ENCODE results near the gene TSTD2. TPM values are rescaled to one million over a fixed set of nuclear protein-coding genes. Genes with fewer than 3 reads are reported as not detected.

Gene TSTD2
- total RNA-seq, 4 donors from 2014 or later: 9.6 to 17.2 (median 12.7) TPM

- no peak for TF ChIP-seq CTCF (IDR thresholded peaks at IDR 0.05)
- no peak overlapping the region for H3K4me3 ChIP-seq
- no peak for DNase-seq (ENCODE audit: low spot score in 2 of 2)
- no peaks in the 10 kb centered on the region for H3K9me3 ChIP-seq
- peaks cover 92% of the 10 kb centered on the region for H3K36me3 ChIP-seq
- H3K4me1 ChIP-seq: no peaks in the 10 kb centered on the region
- no peaks in the 10 kb centered on the region for H3K27me3 ChIP-seq
- H3K27ac ChIP-seq: no peak overlapping the region
- WGBS: 96% methylated on average over 2 of the region's 2 CpGs
Measured at GRCh38 chr9:97660847-97661246, 27.7 kb upstream of the TSTD2 start.

- DNase-seq (ENCODE audit: low spot score in 2 of 2): no peak
- Histone ChIP-seq H3K4me3 (no peak overlapping the region), H3K27ac (no peak overlapping the region), H3K36me3 (peaks cover 91% of the 10 kb centered on the region), H3K27me3 (no peaks in the 10 kb centered on the region), H3K9me3 (no peaks in the 10 kb centered on the region), H3K4me1 (no peaks in the 10 kb centered on the region)
- TF ChIP-seq EP300 (IDR thresholded peaks at IDR 0.05) (no peak), POLR2A (IDR thresholded peaks at IDR 0.05) (no peak)
- WGBS: 76% methylated on average over 5 of the region's 5 CpGs
Measured at GRCh38 chr9:97660340-97660739, 27.2 kb upstream of the TSTD2 start.

GRCh38 chr9:97659771-97660170, 26.6 kb upstream of the TSTD2 start:
- Histone ChIP-seq H3K27me3 (no peaks in the 10 kb centered on the region), H3K9me3 (no peaks in the 10 kb centered on the region), H3K4me1 (no peaks in the 10 kb centered on the region), H3K27ac (no peak overlapping the region), H3K36me3 (peaks cover 91% of the 10 kb centered on the region), H3K4me3 (no peak overlapping the region)
- WGBS: 59% methylated on average over 3 of the region's 3 CpGs
- TF ChIP-seq POLR2AphosphoS5 (IDR thresholded peaks at IDR 0.05) (no peak), POLR2A (IDR thresholded peaks at IDR 0.05) (no peak), EP300 (IDR thresholded peaks at IDR 0.05) (no peak), CTCF (IDR thresholded peaks at IDR 0.05) (no peak)
- no peak for DNase-seq (ENCODE audit: low spot score in 2 of 2)

GRCh38 chr9:97658707-97659106, 25.5 kb upstream of the TSTD2 start:
- Histone ChIP-seq H3K4me3 (no peak overlapping the region), H3K9me3 (no peaks in the 10 kb centered on the region), H3K27me3 (no peaks in the 10 kb centered on the region), H3K27ac (no peak overlapping the region), H3K36me3 (peaks cover 89% of the 10 kb centered on the region), H3K4me1 (no peaks in the 10 kb centered on the region)
- TF ChIP-seq EP300 (IDR thresholded peaks at IDR 0.05): no peak
- TF ChIP-seq POLR2A (IDR thresholded peaks at IDR 0.05): no peak
- TF ChIP-seq POLR2AphosphoS5 (IDR thresholded peaks at IDR 0.05): no peak
- no peak for TF ChIP-seq CTCF (IDR thresholded peaks at IDR 0.05)
- WGBS: 84% methylated on average over 1 of the region's 1 CpG
- DNase-seq (ENCODE audit: low spot score in 2 of 2): no peak

- Histone ChIP-seq H3K36me3 (peaks cover 83% of the 10 kb centered on the region), H3K4me3 (no peak overlapping the region), H3K27ac (no peak overlapping the region), H3K4me1 (no peaks in the 10 kb centered on the region), H3K9me3 (no peaks in the 10 kb centered on the region), H3K27me3 (no peaks in the 10 kb centered on the region)
- 83% methylated on average over 3 of the region's 3 CpGs for WGBS
- no peak for DNase-seq (ENCODE audit: low spot score in 2 of 2)
- TF ChIP-seq POLR2AphosphoS5 (IDR thresholded peaks at IDR 0.05) (no peak), CTCF (IDR thresholded peaks at IDR 0.05) (no peak), EP300 (IDR thresholded peaks at IDR 0.05) (no peak), POLR2A (IDR thresholded peaks at IDR 0.05) (no peak)
Measured at GRCh38 chr9:97651646-97652045, 18.5 kb upstream of the TSTD2 start.

- no peaks in the 10 kb centered on the region for H3K27me3 ChIP-seq
- 93% methylated on average over 5 of the region's 5 CpGs for WGBS
- H3K9me3 ChIP-seq: no peaks in the 10 kb centered on the region
- H3K36me3 ChIP-seq: peaks cover 74% of the 10 kb centered on the region
- DNase-seq (ENCODE audit: low spot score in 2 of 2): no peak
- H3K27ac ChIP-seq: no peak overlapping the region
- no peak overlapping the region for H3K4me3 ChIP-seq
- no peaks in the 10 kb centered on the region for H3K4me1 ChIP-seq
- TF ChIP-seq POLR2A (IDR thresholded peaks at IDR 0.05): no peak
Measured at GRCh38 chr9:97647996-97648395, 14.8 kb upstream of the TSTD2 start.
